H9 (cell line): ENCODE data around the gene FOXA2. TPM values are rescaled to one million over a fixed set of nuclear protein-coding genes. Genes with fewer than 3 reads are reported as not detected.

Experiments
- DNase-seq: peaks from one replicate; pipeline ENCODE4 v3.0.0-alpha.2; 2017
- H2AFZ ChIP-seq: one replicate; pipeline ENCODE4 v1.6.1; 2013; ENCODE audit warnings: mild to moderate bottlenecking, low read length, control low read depth, moderate library complexity
- H2AK5ac ChIP-seq: 2 replicates; pipeline ENCODE4 v1.6.1; 2013; ENCODE audit warnings: low read length, control low read depth, mixed read lengths; ENCODE audit not compliant: insufficient read length
- H2BK120ac ChIP-seq: one replicate; pipeline ENCODE4 v1.6.1; 2013; ENCODE audit warnings: low read depth, mild to moderate bottlenecking, low read length, control low read depth, inconsistent platforms; ENCODE audit not compliant: poor library complexity, severe bottlenecking
- H2BK12ac ChIP-seq: 2 replicates; pipeline ENCODE4 v1.6.1; 2013; ENCODE audit warnings: low read length, control low read depth, mixed read lengths, low read depth; ENCODE audit not compliant: insufficient read length
- H2BK15ac ChIP-seq: 2 replicates; pipeline ENCODE4 v1.6.1; 2013; ENCODE audit warnings: low read depth, low read length, control low read depth
- H2BK20ac ChIP-seq: one replicate; pipeline ENCODE4 v1.6.1; 2013; ENCODE audit warnings: low read depth, mild to moderate bottlenecking, low read length, control low read depth, inconsistent platforms; ENCODE audit not compliant: poor library complexity, severe bottlenecking
- H2BK5ac ChIP-seq: 2 replicates; pipeline ENCODE4 v1.6.1; 2013; ENCODE audit warnings: low read length, control low read depth, mixed read lengths; ENCODE audit not compliant: insufficient read length
- H3K14ac ChIP-seq: 2 replicates; pipeline ENCODE4 v1.6.1; 2013; ENCODE audit warnings: low read length, control low read depth; ENCODE audit not compliant: insufficient read depth
- H3K18ac ChIP-seq: 2 replicates; pipeline ENCODE4 v1.6.1; 2013; ENCODE audit warnings: low read depth, mild to moderate bottlenecking, mixed read lengths, low read length, control low read depth; ENCODE audit not compliant: insufficient read length
- H3K23ac ChIP-seq: 2 replicates; pipeline ENCODE4 v1.6.1; 2013; ENCODE audit warnings: low read length, control low read depth, mixed read lengths, low read depth; ENCODE audit not compliant: insufficient read length
- H3K23me2 ChIP-seq: 2 replicates; pipeline ENCODE4 v1.6.1; 2013; ENCODE audit warnings: low read depth, mild to moderate bottlenecking, mixed read lengths, low read length, control low read depth; ENCODE audit not compliant: insufficient read length, poor library complexity, severe bottlenecking
- H3K27ac ChIP-seq: 2 replicates; pipeline ENCODE4 v1.5.1; 2013; ENCODE audit warnings: low read length, control low read depth, mixed read lengths, low read depth; ENCODE audit not compliant: insufficient read length
- H3K27me3 ChIP-seq: 2 replicates; pipeline ENCODE4 v1.6.1; 2013; ENCODE audit warnings: low read length, control low read depth, inconsistent platforms; ENCODE audit not compliant: insufficient read depth
- H3K4ac ChIP-seq: 2 replicates; pipeline ENCODE4 v1.6.1; 2013; ENCODE audit warnings: low read depth, mild to moderate bottlenecking, control low read depth, inconsistent platforms, low read length, moderate library complexity
- H3K4me1 ChIP-seq: 2 replicates; pipeline ENCODE4 v1.6.1; 2013; ENCODE audit warnings: low read length, control low read depth, inconsistent platforms; ENCODE audit not compliant: insufficient read depth
- H3K4me2 ChIP-seq: 2 replicates; pipeline ENCODE4 v1.6.1; 2013; ENCODE audit warnings: low read length, control low read depth, mixed read lengths; ENCODE audit not compliant: insufficient read length, insufficient read depth
- H3K56ac ChIP-seq: 2 replicates; pipeline ENCODE4 v1.6.1; 2013; ENCODE audit warnings: low read depth, mild to moderate bottlenecking, mixed read lengths, low read length, control low read depth; ENCODE audit not compliant: insufficient read length
- H3K79me1 ChIP-seq: 2 replicates; pipeline ENCODE4 v1.6.1; 2013; ENCODE audit warnings: low read depth, mild to moderate bottlenecking, moderate library complexity, low read length, control low read depth, inconsistent platforms; ENCODE audit not compliant: insufficient read depth, poor library complexity, severe bottlenecking
- H3K79me2 ChIP-seq: 2 replicates; pipeline ENCODE4 v1.6.1; 2013; ENCODE audit warnings: low read length, control low read depth, inconsistent platforms; ENCODE audit not compliant: insufficient read depth
- H3K9ac ChIP-seq: 2 replicates; pipeline ENCODE4 v1.6.1; 2013; ENCODE audit warnings: low read length, control low read depth, mixed read lengths; ENCODE audit not compliant: insufficient read length; ENCODE audit errors: extremely low read depth
- H3K9me3 ChIP-seq: one replicate; pipeline ENCODE4 v1.6.1; 2013; ENCODE audit warnings: low read depth, low read length, inconsistent platforms; ENCODE audit not compliant: control insufficient read depth
- H3T11ph ChIP-seq: one replicate; pipeline ENCODE4 v1.6.1; 2013; ENCODE audit warnings: mild to moderate bottlenecking, low read length, control low read depth, inconsistent platforms
- H4K20me1 ChIP-seq: one replicate; pipeline ENCODE4 v1.6.1; 2013; ENCODE audit not compliant: control insufficient read depth, insufficient read length, insufficient read depth
- H4K5ac ChIP-seq: 2 replicates; pipeline ENCODE4 v1.6.1; 2013; ENCODE audit warnings: low read depth, mild to moderate bottlenecking, mixed read lengths, low read length, control low read depth; ENCODE audit not compliant: insufficient read length
- H4K8ac ChIP-seq: replicated peaks from 2 replicates; pipeline ENCODE4 v1.6.1; 2013; ENCODE audit warnings: low read length, control low read depth, mixed read lengths, low read depth; ENCODE audit not compliant: insufficient read length
- H4K91ac ChIP-seq: 2 replicates; pipeline ENCODE4 v1.6.1; 2013; ENCODE audit warnings: low read depth, mild to moderate bottlenecking, moderate library complexity, mixed read lengths, low read length, control low read depth; ENCODE audit not compliant: insufficient read length
- H3K27ac Mint-ChIP-seq, 3 experiments: 2 replicates in 2 of 3; 3 replicates in 1 of 3; pipeline ENCODE4 v1.8.0; 2020 to 2021; ENCODE audit warnings: mixed read lengths in 3 of 3, mild to moderate bottlenecking in 1 of 3, moderate library complexity in 1 of 3
- H3K27me3 Mint-ChIP-seq: 2 replicates; pipeline ENCODE4 v1.8.0; 2021; ENCODE audit warnings: low read depth, mild to moderate bottlenecking, moderate library complexity, mixed read lengths
- H3K36me3 Mint-ChIP-seq, 3 experiments: 2 replicates in 2 of 3; 3 replicates in 1 of 3; pipeline ENCODE4 v1.8.0; 2020 to 2021; ENCODE audit warnings: low read depth in 3 of 3, mixed read lengths in 3 of 3; ENCODE audit not compliant: insufficient read depth in 1 of 3
- H3K4me1 Mint-ChIP-seq, 2 experiments: 2 replicates each; pipeline ENCODE4 v1.8.0; 2020; ENCODE audit warnings: mixed read lengths in 2 of 2
- H3K4me3 Mint-ChIP-seq, 2 experiments: 2 replicates in 1 of 2; 3 replicates in 1 of 2; pipeline ENCODE4 v1.8.0; 2020 to 2021; ENCODE audit warnings: mild to moderate bottlenecking in 2 of 2, mixed read lengths in 2 of 2, moderate library complexity in 1 of 2
- H3K9me3 Mint-ChIP-seq, 2 experiments: 2 replicates in 1 of 2; 3 replicates in 1 of 2; pipeline ENCODE4 v1.8.0; 2020; ENCODE audit warnings: mild to moderate bottlenecking in 2 of 2, mixed read lengths in 2 of 2, moderate library complexity in 1 of 2
- WGBS: extraction: QIAGEN DNeasy Blood & Tissue Kit; methylation state at CpG from one replicate; pipeline ENCODE4 v1.1.7; 2013; ENCODE audit warnings: missing lambda C conversion rate, low lambda C conversion rate, mixed read lengths; ENCODE audit not compliant: insufficient read length; ENCODE audit errors: extremely low coverage; 5-methylcytosine and 5-hydroxymethylcytosine counted together
- total RNA-seq: library from RNA; stranded (reverse); gene quantifications from 2 replicates; pipeline ENCODE4 v1.2.1, GENCODE V29; 2021
- TF ChIP-seq, protein P1 (sequence below): fragments of 200-600 bp; sonication (generic); conservative IDR thresholded peaks from 3 replicates; pipeline ENCODE4 v1.8.0; 2021; ENCODE audit warnings: antibody characterized with exemption, mild to moderate bottlenecking

The FOXA2 gene
- total RNA-seq, 1 experiment from 2014 or later: not detected

DNA sequence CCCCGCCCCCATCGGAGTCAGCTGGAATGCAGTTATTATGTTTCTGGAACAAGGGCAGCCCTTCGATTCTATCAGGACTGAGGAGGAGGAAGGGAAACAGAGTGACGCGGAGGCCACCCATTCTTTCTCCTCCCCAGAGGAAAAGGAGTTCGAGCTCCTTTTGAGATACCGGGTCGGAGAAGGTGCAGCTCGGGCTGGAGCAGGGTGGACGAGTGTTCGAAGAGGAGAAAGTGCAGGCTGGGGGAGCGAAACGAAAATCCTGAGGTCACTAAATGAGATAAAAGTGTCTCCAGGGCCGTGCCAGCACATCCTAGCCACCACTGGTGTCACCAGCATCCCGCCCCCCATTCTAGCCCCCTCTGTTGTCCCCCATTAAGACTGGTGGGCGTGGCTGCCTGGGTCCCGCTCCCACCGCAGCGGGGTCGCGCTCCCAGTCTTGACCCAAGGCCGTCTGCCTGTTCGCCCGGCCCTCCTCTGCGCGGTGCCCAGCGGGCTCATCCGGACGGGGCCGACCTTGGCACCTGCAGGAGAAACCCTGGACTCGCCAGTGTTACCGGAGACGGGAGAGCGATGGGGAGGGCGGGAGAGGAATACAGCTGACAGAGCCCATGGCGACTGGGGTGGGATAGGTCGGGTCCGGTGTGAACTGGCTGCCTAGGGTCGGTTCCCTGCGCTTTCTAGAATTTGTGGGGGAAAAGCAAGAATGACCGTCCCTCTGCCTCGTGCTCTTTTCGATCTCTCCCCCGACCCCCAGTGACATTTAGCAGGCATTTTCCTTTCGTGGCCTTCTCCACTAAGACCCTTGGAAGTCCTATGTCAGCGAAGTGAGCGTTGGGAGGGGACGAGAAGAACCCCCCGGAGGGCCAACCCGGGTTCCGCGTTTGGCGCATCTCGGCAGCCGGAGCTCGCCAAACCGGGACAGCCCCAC lies 16.2 kb downstream of the FOXA2 start:
- Histone ChIP-seq H2BK15ac (no peak overlapping the region), H3K79me1 (no peaks in the 10 kb centered on the region), H4K91ac (no peak overlapping the region), H3K23ac (no peak overlapping the region), H3K14ac (no peak overlapping the region), H2BK5ac (no peak overlapping the region), H3K4me2 (peak overlapping the region; percentile 39), H3K18ac (no peak overlapping the region), H3K56ac (no peak overlapping the region), H3K9ac (no peak overlapping the region), H4K20me1 (no peaks in the 10 kb centered on the region), H2BK120ac (no peak overlapping the region), H3K27ac (no peak overlapping the region), H3K9me3 (no peaks in the 10 kb centered on the region), H3K27me3 (peaks cover 84% of the 10 kb centered on the region), H3K4me1 (peaks cover 15% of the 10 kb centered on the region), H4K8ac (no peak overlapping the region), H2AK5ac (no peak overlapping the region), H4K5ac (no peak overlapping the region), H2BK20ac (no peak overlapping the region), H3K4ac (no peak overlapping the region), H2AFZ (no peak overlapping the region), H2BK12ac (no peak overlapping the region), H3K79me2 (no peaks in the 10 kb centered on the region), H3K23me2 (peaks cover 9% of the 10 kb centered on the region), H3T11ph (no peak overlapping the region)
- Mint-ChIP-seq H3K4me3 (peak overlapping the region; percentile 27 to 83; a peak in 4 of 5 replicates), H3K27me3 (peaks cover 99% of the 10 kb centered on the region), H3K36me3 (no peaks in the 10 kb centered on the region), H3K4me1 (peaks cover 47 to 75% of the 10 kb centered on the region in 2 experiments), H3K27ac (no peak overlapping the region), H3K9me3 (peaks cover 0 to 9% of the 10 kb centered on the region in 2 experiments; a peak in 2 of 5 replicates)
- no CpG with 5 or more reads among the region's 57 CpGs for WGBS
- TF ChIP-seq, protein P1, sequence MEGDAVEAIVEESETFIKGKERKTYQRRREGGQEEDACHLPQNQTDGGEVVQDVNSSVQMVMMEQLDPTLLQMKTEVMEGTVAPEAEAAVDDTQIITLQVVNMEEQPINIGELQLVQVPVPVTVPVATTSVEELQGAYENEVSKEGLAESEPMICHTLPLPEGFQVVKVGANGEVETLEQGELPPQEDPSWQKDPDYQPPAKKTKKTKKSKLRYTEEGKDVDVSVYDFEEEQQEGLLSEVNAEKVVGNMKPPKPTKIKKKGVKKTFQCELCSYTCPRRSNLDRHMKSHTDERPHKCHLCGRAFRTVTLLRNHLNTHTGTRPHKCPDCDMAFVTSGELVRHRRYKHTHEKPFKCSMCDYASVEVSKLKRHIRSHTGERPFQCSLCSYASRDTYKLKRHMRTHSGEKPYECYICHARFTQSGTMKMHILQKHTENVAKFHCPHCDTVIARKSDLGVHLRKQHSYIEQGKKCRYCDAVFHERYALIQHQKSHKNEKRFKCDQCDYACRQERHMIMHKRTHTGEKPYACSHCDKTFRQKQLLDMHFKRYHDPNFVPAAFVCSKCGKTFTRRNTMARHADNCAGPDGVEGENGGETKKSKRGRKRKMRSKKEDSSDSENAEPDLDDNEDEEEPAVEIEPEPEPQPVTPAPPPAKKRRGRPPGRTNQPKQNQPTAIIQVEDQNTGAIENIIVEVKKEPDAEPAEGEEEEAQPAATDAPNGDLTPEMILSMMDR: no peak
- peak; percentile 69 for DNase-seq
